Astrocyte (in vitro differentiated cells and primary cell): ENCODE results near the gene CKS1B.

Experiments used
- CTCF ChIP-seq: IDR thresholded peaks from 2 replicates; pipeline ENCODE4 v1.5.1; 2011; ENCODE audit warnings: low read depth, mild to moderate bottlenecking, inconsistent platforms, low read length, moderate library complexity; ENCODE audit not compliant: insufficient read depth
- EZH2 ChIP-seq: IDR thresholded peaks from 2 replicates; pipeline ENCODE4 v1.6.1; 2012; ENCODE audit warnings: mild to moderate bottlenecking, low read length, inconsistent platforms; ENCODE audit not compliant: insufficient read depth

- TF ChIP-seq CTCF = no peak
- no peak for TF ChIP-seq EZH2
These were observed 21.8 kb upstream of the CKS1B start for GRCh38 chr1:154952664-154953063.
